ENCODE data around the gene MLXIPL.
A peak's percentile ranks its signal among the peaks of the same experiment; 100 is the strongest.
"Not testable (repeated sequence)": the region's sequence is repeated elsewhere in the genome, so short reads cannot be mapped to it uniquely, and the experiment has no call there.

MLXIPL gene

GRCh38 chr7:73668886-73669230 is 44.5 kb upstream of the MLXIPL start:
- in situ Hi-C loops (cut with HindIII; ENCODE audit: low sequenced_read_pairs) = no loop called here
- no peak for DNase-seq (ENCODE audit: low read depth)
- TF ChIP-seq CTCF (IDR thresholded peaks at IDR 0.05; ENCODE audit: low read depth, low read length, missing control alignments) = no peak
- H3K4me3 ChIP-seq (ENCODE audit: low read depth, low read length) = peak overlapping the region; percentile 66

- no peak for TF ChIP-seq CTCF (IDR thresholded peaks at IDR 0.05; ENCODE audit: low read depth, low read length, missing control alignments)
- in situ Hi-C loops (cut with HindIII; ENCODE audit: low sequenced_read_pairs) = no loop called here
- H3K4me3 ChIP-seq (ENCODE audit: low read depth, low read length) = peak overlapping the region; percentile 66
- no peak for DNase-seq (ENCODE audit: low read depth)
Measured at GRCh38 chr7:73668103-73668885, 44.0 kb upstream of the MLXIPL start.

GRCh38 chr7:73667344-73668102 is 43.2 kb upstream of the MLXIPL start, which contains the start of gene VPS37D:
Gene VPS37D (plus strand): TSS chr7:73667831. CDS start chr7:73667959, 128 bp downstream.
- H3K4me3 ChIP-seq (ENCODE audit: low read depth, low read length) = peak within 1 kb of the TSS; percentile 66
- TF ChIP-seq CTCF (IDR thresholded peaks at IDR 0.05; ENCODE audit: low read depth, low read length, missing control alignments) = peak; percentile 62
- in situ Hi-C loops (cut with HindIII; ENCODE audit: low sequenced_read_pairs) = no loop called here
- peak; percentile 55 for DNase-seq (ENCODE audit: low read depth)

GRCh38 chr7:73663033-73663432 is 38.7 kb upstream of the MLXIPL start:
- DNase-seq (ENCODE audit: low read depth) = no peak
- in situ Hi-C loops (cut with HindIII; ENCODE audit: low sequenced_read_pairs) = no loop called here
- no peak overlapping the region for H3K4me3 ChIP-seq (ENCODE audit: low read depth, low read length)
- no peak for TF ChIP-seq CTCF (IDR thresholded peaks at IDR 0.05; ENCODE audit: low read depth, low read length, missing control alignments)

- in situ Hi-C loops (cut with HindIII; ENCODE audit: low sequenced_read_pairs) = not testable (repeated sequence)
Measured at GRCh38 chr7:73660594-73660993, 36.3 kb upstream of the MLXIPL start.

GRCh38 chr7:73659983-73660382 is 35.7 kb upstream of the MLXIPL start:
- in situ Hi-C loops (cut with HindIII; ENCODE audit: low sequenced_read_pairs) = no loop called here
- no peak for TF ChIP-seq CTCF (IDR thresholded peaks at IDR 0.05; ENCODE audit: low read depth, low read length, missing control alignments)
- DNase-seq (ENCODE audit: low read depth) = no peak
- no peak overlapping the region for H3K4me3 ChIP-seq (ENCODE audit: low read depth, low read length)

More at GRCh38 chr7:73660594-73660993, 36.3 kb upstream of the MLXIPL start:
- not testable (repeated sequence) for H3K4me3 ChIP-seq (ENCODE audit: low read depth, low read length); DNase-seq (ENCODE audit: low read depth)

- in situ Hi-C loops (cut with HindIII; ENCODE audit: low sequenced_read_pairs); H3K4me3 ChIP-seq (ENCODE audit: low read depth, low read length); DNase-seq (ENCODE audit: low read depth): not testable (repeated sequence)
Measured at GRCh38 chr7:73655309-73655708, 31.0 kb upstream of the MLXIPL start.

Measured in astrocyte of the cerebellum (primary cell).